Erythroblast (primary cell): ENCODE results near the gene H2AZ2.

Source experiments
- GATA1 ChIP-seq: IDR thresholded peaks from 2 replicates; pipeline ENCODE4 v1.6.1; 2011; ENCODE audit warnings: low read depth, mild to moderate bottlenecking, control low read depth, low read length, moderate library complexity
- POLR2A ChIP-seq: IDR thresholded peaks from 2 replicates; pipeline ENCODE4 v1.6.1; 2011; ENCODE audit warnings: mild to moderate bottlenecking, low read length

- TF ChIP-seq POLR2A (no peak), GATA1 (no peak)
Measured at GRCh38 chr7:44882899-44883298, 35.0 kb upstream of the H2AZ2 start.
